CD4-positive, CD25-positive, alpha-beta regulatory T cell (primary cell): ENCODE measurements around the gene OR4X1. TPM values are rescaled to one million over a fixed set of nuclear protein-coding genes. Genes with fewer than 3 reads are reported as not detected.
A peak's percentile ranks its signal among the peaks of the same experiment; 100 is the strongest.
"Not testable (repeated sequence)": the region's sequence is repeated elsewhere in the genome, so short reads cannot be mapped to it uniquely, and the experiment has no call there.

Experiments used
- ATAC-seq, 2 donors: fragments of 150-1000 bp; cut with Tn5 transposase; one replicate each; pipeline ENCODE4 v1.10.0; 2021; ENCODE audit warnings: low read depth in 2 of 2, moderate number of reproducible peaks in 2 of 2, moderate library complexity in 1 of 2
- DNase-seq, 3 donors: peaks; one replicate each; pipeline versions ENCODE4 v3.0.0 to v3.0.0-alpha.2; 2012 to 2022; ENCODE audit warnings: mixed read lengths in 1 of 3
- H3K27ac ChIP-seq: one replicate; pipeline ENCODE4 v1.7.0; 2013; ENCODE audit warnings: mild to moderate bottlenecking, low read length; ENCODE audit not compliant: insufficient read depth, poor library complexity, severe bottlenecking
- H3K27me3 ChIP-seq: one replicate; pipeline ENCODE4 v1.7.0; 2013; ENCODE audit warnings: low read length; ENCODE audit not compliant: control insufficient read depth, insufficient read depth
- H3K36me3 ChIP-seq: one replicate; pipeline ENCODE4 v1.7.0; 2013; ENCODE audit warnings: mild to moderate bottlenecking, low read length, moderate library complexity; ENCODE audit not compliant: control insufficient read depth, insufficient read depth
- H3K4me1 ChIP-seq: 2 replicates; pipeline ENCODE4 v1.7.0; 2013; ENCODE audit warnings: mild to moderate bottlenecking, low read length; ENCODE audit not compliant: insufficient read depth, control insufficient read depth, poor library complexity, severe bottlenecking
- H3K4me3 ChIP-seq: one replicate; pipeline ENCODE4 v1.7.0; 2013; ENCODE audit warnings: low read depth, mild to moderate bottlenecking, low read length, moderate library complexity
- H3K9me3 ChIP-seq, 2 experiments: 1 replicate in 1 of 2; 2 replicates in 1 of 2; pipeline ENCODE4 v1.7.0; 2013; ENCODE audit warnings: low read length in 2 of 2, mild to moderate bottlenecking in 1 of 2, moderate library complexity in 1 of 2; ENCODE audit not compliant: control insufficient read depth in 2 of 2
- H3K27ac Mint-ChIP-seq, 3 donors: one replicate each; pipeline ENCODE4 v1.8.0; 2020 to 2022; ENCODE audit warnings: mild to moderate bottlenecking in 3 of 3, mixed read lengths in 3 of 3, moderate library complexity in 2 of 3
- H3K27me3 Mint-ChIP-seq: one replicate; pipeline ENCODE4 v1.8.0; 2022; ENCODE audit warnings: mild to moderate bottlenecking, mixed read lengths
- H3K36me3 Mint-ChIP-seq: one replicate; pipeline ENCODE4 v1.8.0; 2020; ENCODE audit warnings: mixed read lengths
- H3K4me1 Mint-ChIP-seq, 4 donors: one replicate each; pipeline ENCODE4 v1.8.0; 2020 to 2022; ENCODE audit warnings: mixed read lengths in 4 of 4, mild to moderate bottlenecking in 1 of 4
- H3K4me3 Mint-ChIP-seq, 4 donors: one replicate each; pipeline ENCODE4 v1.8.0; 2020 to 2022; ENCODE audit warnings: mild to moderate bottlenecking in 4 of 4, mixed read lengths in 4 of 4, moderate library complexity in 3 of 4
- H3K9me3 Mint-ChIP-seq, 7 donors: one replicate each; pipeline ENCODE4 v1.8.0; 2020 to 2022; ENCODE audit warnings: mixed read lengths in 7 of 7, mild to moderate bottlenecking in 3 of 7, moderate library complexity in 2 of 7
- polyA plus RNA-seq, 4 donors: library from polyadenylated mRNA; unstranded; fragments of 300-500 nt; fragmentation: Illumina TruSeq; gene quantifications; one replicate each; pipeline ENCODE4 v1.2.3, GENCODE V29; 2021
- total RNA-seq: library from RNA; stranded (reverse); gene quantifications from one replicate; pipeline ENCODE4 v1.2.3, GENCODE V29; 2022

Gene OR4X1
- total and polyA plus RNA-seq, 5 donors from 2014 or later: not detected

- no peaks in the 10 kb centered on the region for H3K4me1 Mint-ChIP-seq
- peaks cover 0 to 3% (median 0%) of the 10 kb centered on the region in 7 donors for H3K9me3 Mint-ChIP-seq
- H3K36me3 Mint-ChIP-seq: no peaks in the 10 kb centered on the region
- peaks cover 9% of the 10 kb centered on the region for H3K27me3 ChIP-seq
- no peak overlapping the region for H3K4me3 ChIP-seq
- no peaks in the 10 kb centered on the region for H3K36me3 ChIP-seq
- no peak overlapping the region for H3K27ac ChIP-seq
- no peak overlapping the region for H3K27ac Mint-ChIP-seq
- no peak for DNase-seq
- peaks cover 13% of the 10 kb centered on the region for H3K27me3 Mint-ChIP-seq
- H3K4me3 Mint-ChIP-seq: no peak overlapping the region
- ATAC-seq: no peak
- no peaks in the 10 kb centered on the region for H3K9me3 ChIP-seq
- no peaks in the 10 kb centered on the region for H3K4me1 ChIP-seq
Measured at GRCh38 chr11:48261600-48261999, 2.1 kb upstream of the OR4X1 start.

DNA sequence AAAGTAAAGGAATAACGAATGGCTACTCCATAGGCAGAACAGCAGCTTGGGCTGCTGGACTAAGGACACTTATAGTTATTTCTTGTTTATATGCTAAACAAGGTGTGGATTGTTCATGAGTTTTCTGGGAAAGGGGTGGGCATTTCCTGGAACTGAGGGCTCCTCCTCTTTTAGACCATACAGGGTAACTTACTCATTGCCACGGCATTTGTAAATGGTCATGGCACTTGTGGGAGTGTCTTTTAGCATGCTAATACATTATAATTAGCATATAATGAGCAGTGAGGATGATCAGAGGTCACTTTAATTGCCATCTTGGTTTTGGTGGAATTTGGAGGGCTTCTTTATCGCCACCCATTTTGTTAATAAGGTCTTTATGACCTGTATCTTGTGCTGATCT is 7.0 kb downstream of the OR4X1 start:
- ATAC-seq: no peak
- no peaks in the 10 kb centered on the region for H3K4me1 ChIP-seq
- peaks cover 5% of the 10 kb centered on the region for H3K27me3 ChIP-seq
- no peak overlapping the region for H3K27ac ChIP-seq
- peaks cover 2% of the 10 kb centered on the region for H3K27me3 Mint-ChIP-seq
- H3K36me3 Mint-ChIP-seq: no peaks in the 10 kb centered on the region
- peak in 1 of 3 donors; percentile 14 for DNase-seq
- H3K36me3 ChIP-seq: no peaks in the 10 kb centered on the region
- peaks cover 0 to 2% (median 0%) of the 10 kb centered on the region in 7 donors for H3K9me3 Mint-ChIP-seq
- no peaks in the 10 kb centered on the region for H3K4me1 Mint-ChIP-seq
- no peak overlapping the region for H3K27ac Mint-ChIP-seq
- H3K4me3 ChIP-seq: no peak overlapping the region
- H3K9me3 ChIP-seq: no peaks in the 10 kb centered on the region
- H3K4me3 Mint-ChIP-seq: no peak overlapping the region

DNA sequence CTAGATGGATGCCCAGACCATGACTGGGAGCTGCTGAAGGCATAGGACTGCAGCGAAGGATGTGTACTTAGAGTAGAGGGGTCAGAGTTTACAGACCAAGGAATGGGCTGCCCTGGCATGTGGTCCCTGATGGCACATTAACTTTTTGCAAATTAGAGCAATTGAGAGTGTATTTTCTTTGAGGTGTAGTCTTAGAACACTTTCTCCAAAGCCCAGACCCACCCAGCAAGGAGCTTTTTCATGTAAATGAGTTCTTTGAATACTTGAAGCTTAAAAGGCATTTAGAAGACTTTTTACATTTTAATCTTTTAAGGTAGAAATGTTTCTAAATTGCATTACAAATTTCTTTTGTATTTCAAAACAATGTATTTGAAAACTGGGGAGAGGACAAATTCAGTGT is 8.9 kb downstream of the OR4X1 start:
- Histone ChIP-seq H3K27me3 (peaks cover 5% of the 10 kb centered on the region), H3K27ac (no peak overlapping the region), H3K4me1 (no peaks in the 10 kb centered on the region), H3K36me3 (no peaks in the 10 kb centered on the region), H3K9me3 (no peaks in the 10 kb centered on the region), H3K4me3 (no peak overlapping the region)
- Mint-ChIP-seq H3K27me3 (no peaks in the 10 kb centered on the region), H3K36me3 (no peaks in the 10 kb centered on the region), H3K9me3 (peaks cover 0 to 2% (median 0%) of the 10 kb centered on the region in 7 donors), H3K4me3 (no peak overlapping the region), H3K27ac (no peak overlapping the region), H3K4me1 (no peaks in the 10 kb centered on the region)
- DNase-seq: no peak
- no peak for ATAC-seq

- Histone ChIP-seq H3K9me3 (no peaks in the 10 kb centered on the region), H3K36me3 (no peaks in the 10 kb centered on the region), H3K27ac (no peak within 1 kb of the TSS), H3K27me3 (peaks cover 9% of the 10 kb centered on the region), H3K4me3 (no peak within 1 kb of the TSS), H3K4me1 (no peaks in the 10 kb centered on the region)
- peaks cover 0 to 2% (median 0%) of the 10 kb centered on the region in 4 donors for H3K4me1 Mint-ChIP-seq
- no peak within 1 kb of the TSS for H3K4me3 Mint-ChIP-seq
- no peak for ATAC-seq
- H3K27me3 Mint-ChIP-seq: peaks cover 19% of the 10 kb centered on the region
- H3K9me3 Mint-ChIP-seq: peaks cover 0 to 4% (median 0%) of the 10 kb centered on the region in 7 donors
- H3K36me3 Mint-ChIP-seq: no peaks in the 10 kb centered on the region
- no peak within 1 kb of the TSS for H3K27ac Mint-ChIP-seq
- DNase-seq: no peak
Measured at GRCh38 chr11:48305923-48306322, 42.3 kb downstream of the OR4X1 start, which contains the start of gene OR4S1. OR4S1 (plus strand) TSS chr11:48306223; CDS start chr11:48306223, 0 bp downstream.

DNA sequence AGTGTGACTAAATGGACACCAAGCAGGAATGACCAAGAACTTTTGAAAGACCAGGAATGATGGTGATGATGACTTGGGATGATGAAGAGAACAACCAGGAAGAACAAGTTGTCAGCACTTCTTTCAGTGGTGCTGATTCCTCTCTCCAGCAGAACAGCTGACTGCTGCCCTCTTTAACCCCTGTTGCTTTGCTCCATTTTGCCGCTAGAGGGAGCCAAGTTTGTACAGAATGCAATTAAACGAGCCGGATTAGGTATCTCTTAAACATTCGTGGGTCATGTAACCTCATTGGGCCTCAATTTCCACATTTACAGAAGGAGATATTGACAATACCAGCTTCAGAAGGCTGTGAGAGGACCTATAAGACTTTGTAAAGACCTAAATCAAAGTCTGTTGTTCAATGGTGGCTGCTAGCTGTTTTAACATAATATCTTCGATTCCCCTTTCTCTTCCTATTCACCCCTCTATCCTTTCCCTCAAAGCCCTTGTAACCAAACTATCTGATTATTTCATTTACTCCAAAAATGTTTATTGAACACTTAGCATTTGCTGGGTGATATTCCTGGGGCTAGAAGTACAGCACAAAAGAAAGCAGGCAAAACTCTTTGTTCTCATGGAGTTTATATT is 44.2 kb downstream of the OR4X1 start:
- Histone ChIP-seq H3K27ac (no peak overlapping the region), H3K4me3 (no peak overlapping the region), H3K27me3 (peaks cover 9% of the 10 kb centered on the region), H3K36me3 (no peaks in the 10 kb centered on the region), H3K9me3 (no peaks in the 10 kb centered on the region), H3K4me1 (no peaks in the 10 kb centered on the region)
- ATAC-seq: peak in 1 of 2 donors; percentile 55
- DNase-seq: peak; percentile 32 to 68 (median 54)
- Mint-ChIP-seq H3K36me3 (no peaks in the 10 kb centered on the region), H3K4me3 (no peak overlapping the region), H3K27ac (no peak overlapping the region), H3K9me3 (peaks cover 0 to 1% (median 0%) of the 10 kb centered on the region in 7 donors), H3K27me3 (peaks cover 19% of the 10 kb centered on the region), H3K4me1 (peaks cover 0 to 2% (median 0%) of the 10 kb centered on the region in 4 donors)

DNA sequence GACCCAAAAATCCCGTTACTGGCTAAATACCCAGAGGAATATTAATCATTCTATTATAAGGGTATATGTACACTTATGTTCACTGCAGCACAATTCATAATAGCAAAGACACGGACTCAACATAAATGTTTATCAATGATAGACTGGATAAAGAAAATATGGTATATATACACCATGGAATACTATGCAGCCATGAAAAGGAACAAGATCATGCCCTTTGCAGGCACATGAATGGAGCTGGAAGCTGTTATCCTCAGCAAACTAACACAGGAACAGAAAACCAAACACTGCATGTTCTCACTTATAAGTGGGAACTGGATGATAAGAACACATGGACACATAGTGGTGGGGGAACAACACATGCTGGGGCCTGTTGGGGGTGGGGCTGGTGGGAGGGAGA is 49.9 kb downstream of the OR4X1 start:
- H3K27me3 ChIP-seq, H3K36me3 ChIP-seq, DNase-seq, H3K36me3 Mint-ChIP-seq, H3K4me1 ChIP-seq, H3K27ac ChIP-seq, H3K4me3 ChIP-seq, H3K4me1 Mint-ChIP-seq, H3K9me3 ChIP-seq, H3K4me3 Mint-ChIP-seq, H3K27ac Mint-ChIP-seq, ATAC-seq, H3K27me3 Mint-ChIP-seq: not testable (repeated sequence)
- H3K9me3 Mint-ChIP-seq: peaks cover 0 to 11% (median 5%) of the 10 kb centered on the region in 7 donors

Other genes with a start within 250 kb of the OR4X1 start
- not detected for gene OR4B1, start 47.1 kb upstream of the OR4X1 start, total RNA-seq
- gene OR4B1, start 47.1 kb upstream of the OR4X1 start, polyA plus RNA-seq: not detected
- gene OR4X2, start 18.8 kb upstream of the OR4X1 start, total RNA-seq: not detected
- gene OR4X2, start 18.8 kb upstream of the OR4X1 start, polyA plus RNA-seq: not detected
- not detected for gene OR4S1, start 42.4 kb downstream of the OR4X1 start, total RNA-seq
- gene OR4S1, start 42.4 kb downstream of the OR4X1 start, polyA plus RNA-seq: not detected
- gene OR4C3, start 61.1 kb downstream of the OR4X1 start, total RNA-seq: not detected
- not detected for gene OR4C3, start 61.1 kb downstream of the OR4X1 start, polyA plus RNA-seq
- gene OR4C5, start 102.6 kb downstream of the OR4X1 start, total RNA-seq: not detected
- gene OR4C5, start 102.6 kb downstream of the OR4X1 start, polyA plus RNA-seq: not detected
- not detected for gene OR4A47, start 224.9 kb downstream of the OR4X1 start, total RNA-seq
- gene OR4A47, start 224.9 kb downstream of the OR4X1 start, polyA plus RNA-seq: not detected